ENCODE data around the gene GDE1.
A peak's percentile ranks its signal among the peaks of the same experiment; 100 is the strongest.
"Not testable (repeated sequence)": the region's sequence is repeated elsewhere in the genome, so short reads cannot be mapped to it uniquely, and the experiment has no call there.

The GDE1 gene, protein sequence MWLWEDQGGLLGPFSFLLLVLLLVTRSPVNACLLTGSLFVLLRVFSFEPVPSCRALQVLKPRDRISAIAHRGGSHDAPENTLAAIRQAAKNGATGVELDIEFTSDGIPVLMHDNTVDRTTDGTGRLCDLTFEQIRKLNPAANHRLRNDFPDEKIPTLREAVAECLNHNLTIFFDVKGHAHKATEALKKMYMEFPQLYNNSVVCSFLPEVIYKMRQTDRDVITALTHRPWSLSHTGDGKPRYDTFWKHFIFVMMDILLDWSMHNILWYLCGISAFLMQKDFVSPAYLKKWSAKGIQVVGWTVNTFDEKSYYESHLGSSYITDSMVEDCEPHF

DNA sequence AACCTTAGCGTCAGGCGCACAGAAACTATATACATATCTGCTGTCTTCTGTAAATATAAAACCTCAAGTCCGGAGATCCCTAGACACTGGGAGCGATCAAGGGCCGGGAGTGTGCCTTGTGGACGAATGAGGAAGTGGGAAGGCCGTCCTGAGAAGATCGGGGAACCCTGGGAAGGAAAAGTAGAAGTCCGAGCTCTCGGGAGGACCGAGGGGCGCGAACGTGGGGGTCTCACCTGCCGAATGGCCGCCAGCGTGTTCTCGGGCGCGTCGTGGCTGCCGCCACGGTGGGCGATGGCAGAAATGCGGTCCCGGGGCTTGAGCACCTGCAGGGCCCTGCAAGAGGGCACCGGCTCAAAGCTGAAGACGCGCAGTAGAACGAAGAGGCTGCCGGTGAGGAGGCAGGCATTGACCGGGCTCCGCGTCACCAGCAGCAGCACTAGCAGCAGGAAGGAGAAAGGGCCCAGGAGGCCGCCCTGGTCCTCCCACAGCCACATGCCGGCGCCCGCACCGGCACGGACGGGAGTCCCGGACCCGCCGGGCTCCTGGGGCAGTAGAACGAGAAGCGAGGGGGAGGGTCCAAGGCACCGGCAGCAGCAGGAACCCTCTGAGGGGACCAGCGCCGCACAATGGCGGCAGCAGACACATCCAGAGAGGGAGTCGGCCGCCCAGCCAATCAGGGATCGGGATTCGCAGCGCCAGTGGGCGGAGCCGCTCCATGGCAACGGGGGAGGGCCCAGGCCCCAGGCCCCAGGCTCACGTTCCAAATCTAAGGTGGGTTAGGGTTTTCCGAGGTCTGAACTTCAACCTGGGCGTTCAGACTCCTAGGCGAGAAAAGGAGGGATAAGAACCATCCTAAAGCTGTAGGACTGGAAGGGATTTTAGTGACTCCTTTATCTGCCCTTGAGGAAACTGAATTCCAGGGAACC lies at the start of gene GDE1:
Gene GDE1 (minus strand): TSS at position 628 of the 926 bp plus-strand sequence. CDS start 134 bp downstream, at position 494.
- peak; percentile 90 for DNase-seq (ENCODE audit: low read depth)

DNA sequence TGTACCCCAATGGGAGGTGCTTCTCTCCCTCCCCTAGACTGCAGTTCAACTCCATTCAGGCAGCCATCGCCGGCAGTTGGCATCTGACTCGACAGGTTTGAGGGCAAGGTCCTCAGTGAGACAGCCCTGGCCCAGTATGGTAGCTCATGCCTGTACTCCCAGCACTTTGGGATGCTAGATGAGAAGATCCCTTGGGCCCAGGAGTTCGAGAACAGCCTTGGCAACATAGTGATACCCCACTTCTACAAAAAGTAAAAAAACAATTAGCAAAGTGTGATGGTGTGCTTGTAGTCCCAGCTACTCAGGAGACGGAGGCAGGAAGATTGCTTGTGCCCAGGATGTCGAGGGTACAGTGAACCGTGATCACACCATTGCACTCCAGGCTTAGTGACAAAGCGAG lies 45.7 kb upstream of the GDE1 start:
- no peak for DNase-seq (ENCODE audit: low read depth)

DNA sequence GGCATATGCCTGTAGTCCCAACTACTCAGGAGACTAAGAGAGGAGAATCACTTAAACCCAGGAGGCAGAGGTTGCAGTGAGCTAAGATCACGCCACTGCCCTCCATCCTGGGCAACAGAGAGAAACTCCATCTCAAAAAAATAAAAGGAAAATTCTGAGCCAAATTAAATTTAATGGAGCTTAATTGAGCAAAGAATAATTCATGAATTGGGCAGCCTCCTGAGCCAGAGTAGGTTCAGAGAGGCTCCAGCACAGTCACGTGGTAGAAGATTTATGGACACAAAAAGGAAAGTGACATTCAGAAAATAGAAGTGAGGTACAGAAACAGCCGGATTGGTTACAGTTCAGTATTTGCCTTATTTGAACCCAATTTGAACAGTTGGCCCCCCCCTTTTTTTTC lies 44.5 kb upstream of the GDE1 start:
- no peak for DNase-seq (ENCODE audit: low read depth)

DNA sequence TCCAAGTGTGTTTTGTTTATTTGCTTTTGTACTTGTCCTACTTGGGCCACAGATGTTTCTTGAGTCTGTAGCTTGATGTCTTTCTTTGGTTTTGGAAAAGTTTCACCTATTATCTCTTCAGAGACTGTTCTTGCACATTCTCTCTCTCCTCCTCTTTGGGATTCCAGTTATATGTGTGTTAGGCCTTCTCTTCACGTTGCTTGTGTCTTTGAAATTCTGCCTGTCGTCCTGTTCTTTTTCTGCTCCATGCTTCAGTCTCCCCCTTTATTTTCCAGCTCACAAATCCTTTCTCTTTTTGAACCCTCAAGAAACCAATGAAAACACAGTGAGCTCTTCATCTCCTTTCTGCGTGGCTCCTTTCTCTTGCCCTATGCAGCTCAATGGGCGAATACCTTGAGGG lies 41.5 kb upstream of the GDE1 start:
- no peak for DNase-seq (ENCODE audit: low read depth)

DNA sequence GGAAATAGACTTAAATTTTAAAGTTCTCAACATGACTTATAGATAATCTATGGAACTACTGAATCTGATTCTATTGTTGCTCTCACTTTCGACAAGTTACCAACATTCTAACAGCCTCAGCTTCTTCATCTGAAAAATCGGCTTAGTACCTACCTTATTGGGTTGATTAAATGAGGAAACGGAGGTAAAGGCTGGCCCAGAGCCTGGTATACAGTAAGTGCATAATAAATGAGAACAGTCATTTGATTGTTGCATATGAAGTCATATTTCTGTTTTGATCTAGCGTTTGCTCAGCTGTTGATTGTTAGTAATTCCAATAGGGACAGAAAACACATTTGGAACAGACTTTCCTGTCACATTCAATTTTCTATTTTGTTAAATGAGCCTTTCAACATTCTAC lies 38.2 kb upstream of the GDE1 start:
- no peak for DNase-seq (ENCODE audit: low read depth)

DNA sequence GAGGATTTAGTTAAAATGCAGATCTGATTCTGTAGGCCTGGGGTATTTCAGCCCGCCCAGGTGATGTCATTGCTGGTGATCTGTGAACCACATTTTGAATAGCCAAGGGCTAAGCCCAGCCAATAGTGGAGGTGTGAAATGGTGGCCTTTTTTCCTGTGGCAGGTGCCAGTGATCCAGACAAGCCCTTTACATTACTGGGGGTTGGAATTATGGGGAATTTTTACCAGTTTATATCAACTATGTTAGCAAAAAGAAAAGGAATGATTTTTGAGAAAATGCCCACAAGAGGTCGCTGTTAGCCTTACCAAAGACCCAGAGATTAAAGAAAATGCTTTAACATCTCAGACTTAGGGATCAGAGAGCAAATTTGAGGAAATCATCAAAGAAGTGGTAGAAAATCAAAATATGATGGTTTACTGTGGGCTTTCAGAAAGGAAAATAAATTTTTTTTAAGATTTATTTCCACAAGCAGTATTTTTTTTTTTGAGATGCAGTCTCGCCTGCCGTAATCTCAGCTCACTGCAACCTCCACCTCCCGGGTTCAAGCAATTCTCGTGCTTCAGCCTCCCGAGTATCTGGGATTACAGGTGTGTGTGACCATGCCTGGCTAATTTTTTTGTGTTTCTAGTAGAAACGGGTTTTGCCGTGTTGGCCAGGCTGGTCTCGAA lies 37.5 kb upstream of the GDE1 start:
- DNase-seq (ENCODE audit: low read depth) = no peak

DNA sequence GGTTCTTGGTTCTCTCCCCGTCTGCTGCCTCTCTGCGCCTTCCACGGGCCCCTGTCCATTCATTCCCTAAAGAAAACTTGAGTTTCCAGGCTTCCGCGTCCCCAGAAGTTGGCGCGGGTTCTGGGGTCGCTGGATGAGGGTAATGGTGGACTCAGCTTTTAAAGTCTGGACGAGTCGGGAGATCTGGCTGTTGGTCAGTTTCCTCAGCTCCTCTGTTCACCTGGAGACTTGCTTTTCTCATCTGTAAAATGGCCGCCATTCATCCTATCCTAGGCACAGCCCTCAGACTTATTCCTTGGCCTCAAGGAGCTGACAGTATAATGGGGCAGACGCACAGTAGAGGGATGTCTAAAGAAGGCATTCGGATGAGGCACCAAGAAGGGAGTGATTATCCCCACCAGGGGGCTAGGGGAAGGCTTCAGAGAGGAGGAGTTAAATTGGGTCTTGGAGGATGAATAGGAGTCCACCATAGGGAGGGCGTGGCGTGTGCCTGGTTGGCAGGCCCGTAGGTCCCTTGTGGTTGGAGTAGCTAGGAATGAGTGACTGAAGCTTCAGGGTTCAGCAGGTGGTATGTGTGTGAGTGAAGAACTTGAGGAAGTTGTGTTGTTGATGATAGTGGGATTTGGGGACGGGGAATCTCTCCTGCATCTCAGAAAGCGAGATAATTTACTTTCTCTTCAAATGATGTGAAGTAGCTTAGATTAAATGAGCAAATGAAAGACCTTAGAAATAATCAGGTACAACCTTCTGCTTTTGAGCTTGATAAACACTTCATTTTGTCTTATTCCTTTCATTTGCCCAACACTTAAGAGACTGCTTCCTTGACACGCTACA lies 34.3 kb upstream of the GDE1 start:
- DNase-seq (ENCODE audit: low read depth) = no peak

DNA sequence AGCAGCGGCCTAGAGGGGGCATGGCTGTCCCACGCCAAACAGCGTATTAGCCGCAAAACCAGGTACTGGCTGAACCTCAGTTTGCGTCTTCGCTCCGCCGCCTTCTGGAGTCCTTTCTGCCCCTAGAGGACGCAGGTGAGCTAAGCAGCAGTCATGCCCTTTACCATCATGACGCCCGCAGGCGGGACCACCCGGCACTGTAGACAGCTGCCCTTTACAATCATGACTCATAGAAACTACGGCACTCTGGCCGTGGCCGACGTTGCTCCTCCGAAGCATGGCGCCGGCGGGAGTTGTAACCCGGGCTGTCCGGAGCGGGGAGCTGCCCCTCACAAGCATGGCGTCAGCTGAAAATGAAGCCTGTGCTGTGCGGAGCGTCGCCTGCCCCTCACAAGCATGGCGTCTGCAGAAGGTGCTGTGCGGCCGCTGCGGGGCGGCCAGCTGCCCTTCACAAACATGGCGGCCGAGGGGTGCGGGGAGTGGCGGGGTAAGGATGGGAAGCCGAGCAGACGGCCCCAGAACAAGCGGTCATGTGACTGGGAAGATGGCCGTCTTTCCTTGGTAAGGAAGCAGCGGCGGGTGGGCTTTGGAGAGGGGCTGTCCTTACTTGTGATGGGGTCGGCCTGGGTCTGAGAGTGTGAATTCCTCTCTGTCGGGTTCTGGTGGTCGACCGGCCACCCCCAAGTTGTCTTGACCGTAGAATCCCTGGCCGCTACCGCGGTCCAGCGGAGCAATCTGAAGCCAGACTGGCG lies 33.5 kb upstream of the GDE1 start, which contains the start of gene VPS35L:
Gene VPS35L (plus strand): TSS at position 518 of the 752 bp plus-strand sequence. CDS start 27 bp downstream, at position 545.
- peak; percentile 91 for DNase-seq (ENCODE audit: low read depth)

DNA sequence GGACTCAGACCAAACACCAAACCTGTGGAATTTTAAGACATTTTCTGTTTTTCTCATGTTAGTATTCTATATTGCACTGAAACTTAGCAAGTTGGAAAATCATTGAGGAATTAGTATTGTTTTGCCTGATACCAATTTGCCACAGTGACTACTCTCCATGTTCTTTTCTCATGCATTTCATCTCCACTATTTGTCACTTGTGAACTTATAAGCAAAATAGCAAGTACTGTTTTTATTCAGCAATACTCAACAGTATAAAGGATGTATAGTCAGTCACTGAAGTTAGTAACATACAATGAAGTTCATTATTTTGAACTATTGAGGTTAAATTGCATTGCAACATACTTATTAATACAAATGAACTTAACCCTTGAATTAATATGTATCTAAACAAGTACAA lies 27.8 kb upstream of the GDE1 start:
- DNase-seq (ENCODE audit: low read depth) = no peak

DNA sequence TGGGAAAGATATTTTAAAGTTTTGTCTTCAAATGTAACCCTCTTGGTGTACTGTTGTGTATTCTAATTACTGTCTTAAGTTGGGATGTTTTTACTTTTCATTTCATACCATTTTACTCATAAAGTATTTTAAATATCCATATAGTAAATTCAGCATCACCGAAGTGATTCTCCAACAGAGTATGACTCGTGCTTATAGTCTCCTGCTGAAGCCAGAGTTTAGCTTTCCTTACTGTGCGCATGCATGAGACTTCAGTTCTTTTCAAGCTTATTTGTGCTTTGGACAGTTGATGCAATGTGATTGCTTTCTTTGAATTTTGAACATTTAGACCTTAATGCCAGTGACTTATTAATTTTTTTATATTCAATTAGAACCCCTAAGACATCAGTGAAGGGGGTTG lies 26.2 kb upstream of the GDE1 start:
- DNase-seq (ENCODE audit: low read depth) = no peak

DNA sequence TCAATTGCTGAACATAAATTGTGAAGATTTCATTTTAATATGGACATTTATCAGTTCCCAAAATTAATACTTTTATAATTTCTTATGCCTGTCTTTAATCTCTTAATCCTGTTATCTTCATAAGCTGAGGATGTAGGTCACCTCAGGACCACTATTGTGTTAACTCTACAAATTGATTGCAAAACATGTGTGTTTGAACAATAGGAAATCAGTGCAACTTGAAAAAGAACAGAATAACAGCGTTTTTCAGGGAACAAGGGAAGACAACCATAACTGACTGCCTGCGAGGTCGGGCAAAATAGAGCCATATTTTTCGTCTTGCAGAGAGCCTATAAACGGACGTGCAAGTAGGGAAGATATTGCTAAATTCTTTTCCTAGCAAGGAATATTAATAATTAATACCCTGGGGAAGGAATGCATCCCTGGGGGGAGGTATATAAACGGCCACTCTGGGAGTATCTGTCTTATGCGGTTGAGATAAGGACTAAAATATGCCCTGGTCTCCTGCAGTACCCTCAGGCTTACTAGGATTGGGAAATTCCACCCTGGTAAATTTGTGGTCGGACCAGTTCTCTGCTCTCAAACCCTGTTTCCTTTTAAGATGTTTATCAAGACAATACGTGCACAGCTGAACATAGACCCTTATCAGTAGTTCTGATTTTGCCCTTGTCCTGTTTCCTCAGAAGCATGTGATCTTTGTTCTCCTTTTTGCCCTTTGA lies 21.5 kb upstream of the GDE1 start:
- not testable (repeated sequence) for DNase-seq (ENCODE audit: low read depth)

DNA sequence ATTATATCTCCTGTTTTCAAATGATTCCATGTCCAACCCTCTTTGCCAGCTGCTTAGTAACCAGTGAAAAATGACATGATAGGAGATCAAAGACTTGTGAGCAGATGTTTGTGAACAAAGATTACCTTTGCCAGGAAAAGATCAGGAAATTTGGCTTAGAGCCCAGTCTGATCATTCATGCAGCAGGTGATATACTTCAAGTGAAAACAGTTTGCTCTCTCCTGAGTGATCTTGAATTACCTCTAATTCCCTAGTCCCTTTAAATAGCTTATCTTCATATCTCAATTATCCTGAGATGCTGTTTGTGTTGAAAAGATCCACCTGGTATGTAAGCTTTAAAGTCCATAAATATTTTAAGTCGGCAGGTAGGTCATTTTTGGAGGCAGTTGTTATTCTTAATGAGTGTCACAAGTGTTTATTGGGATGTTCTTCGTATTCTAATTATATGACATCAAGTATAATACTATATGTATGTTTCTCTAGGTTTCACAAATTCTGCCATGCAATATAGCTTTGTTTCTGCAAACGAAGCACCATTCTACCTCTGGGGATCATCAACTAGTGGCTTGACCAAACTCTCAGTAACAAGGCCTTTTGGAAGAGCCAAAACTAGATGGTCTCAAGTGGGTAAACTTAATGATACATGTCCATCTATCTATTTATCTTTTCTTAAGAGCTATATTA lies 20.4 kb upstream of the GDE1 start:
- DNase-seq (ENCODE audit: low read depth) = no peak

DNA sequence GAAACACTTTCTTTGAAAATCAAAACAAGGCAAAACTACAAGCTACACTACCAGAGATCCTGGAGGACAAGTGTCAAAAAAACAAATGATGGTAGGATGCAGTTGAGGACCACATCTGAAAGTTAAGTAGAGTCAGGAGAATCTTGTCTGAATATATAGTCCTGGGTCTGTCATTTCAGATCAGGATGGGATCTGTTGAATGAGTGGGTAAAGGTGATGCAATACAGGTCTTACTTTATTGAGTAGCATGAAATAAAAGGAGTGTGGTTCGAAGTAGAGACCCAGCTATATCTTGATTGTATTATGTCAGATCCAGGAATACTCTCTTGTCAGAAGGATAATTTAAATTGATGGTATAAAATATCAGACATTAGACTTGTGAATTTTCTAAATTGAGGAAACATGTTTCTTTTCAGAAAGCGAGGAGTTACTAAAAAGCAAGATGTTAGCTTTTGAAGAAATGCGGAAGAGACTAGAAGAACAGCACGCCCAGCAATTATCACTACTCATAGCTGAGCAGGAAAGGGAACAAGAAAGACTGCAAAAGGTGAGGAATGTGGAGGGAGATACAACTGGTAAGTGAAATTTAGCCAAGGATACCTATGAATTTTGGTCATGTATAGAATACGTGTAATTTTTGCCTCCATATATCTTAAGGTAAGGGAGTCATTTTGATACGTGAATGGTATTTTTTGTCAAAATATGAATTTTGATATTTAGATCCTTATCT lies 18.5 kb upstream of the GDE1 start:
- DNase-seq (ENCODE audit: low read depth) = no peak

DNA sequence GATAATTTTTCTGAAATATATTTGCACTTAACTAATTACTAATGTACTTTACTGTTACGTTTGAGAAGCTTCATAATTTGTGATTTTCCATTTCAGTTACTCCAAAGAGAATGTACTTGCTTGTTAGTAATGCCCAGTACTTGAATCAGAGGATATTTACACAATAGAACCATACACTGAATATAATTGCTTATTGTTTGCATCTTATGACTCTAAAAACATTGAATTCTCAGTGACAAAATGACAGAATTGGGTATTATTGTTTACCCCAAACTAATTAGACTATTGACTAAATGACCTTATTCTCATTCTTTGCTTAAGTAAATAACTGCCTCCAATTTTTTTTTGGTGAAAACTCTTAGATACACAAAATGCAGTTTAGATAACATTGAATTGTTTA lies 10.7 kb upstream of the GDE1 start:
- DNase-seq (ENCODE audit: low read depth) = no peak

DNA sequence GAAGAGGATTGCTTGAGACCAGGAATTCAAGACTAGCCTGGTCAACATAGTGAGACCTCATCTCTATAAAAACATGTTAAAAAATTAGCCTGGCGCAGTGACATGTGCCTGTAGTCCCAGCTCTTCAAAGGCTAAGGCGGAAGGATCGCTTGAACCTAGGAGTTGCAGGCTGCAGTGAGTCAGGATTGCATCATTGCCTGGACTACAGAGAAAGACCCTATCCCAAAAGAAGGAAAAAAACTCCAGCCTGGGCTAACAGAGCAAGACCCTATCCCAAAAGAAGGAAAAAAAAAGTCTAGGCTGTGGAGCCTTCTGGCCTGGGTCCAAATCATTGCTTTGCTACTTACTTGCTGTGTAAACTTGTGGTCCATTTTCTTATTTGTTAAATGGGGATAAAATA lies 6.8 kb upstream of the GDE1 start:
- no peak for DNase-seq (ENCODE audit: low read depth)

DNA sequence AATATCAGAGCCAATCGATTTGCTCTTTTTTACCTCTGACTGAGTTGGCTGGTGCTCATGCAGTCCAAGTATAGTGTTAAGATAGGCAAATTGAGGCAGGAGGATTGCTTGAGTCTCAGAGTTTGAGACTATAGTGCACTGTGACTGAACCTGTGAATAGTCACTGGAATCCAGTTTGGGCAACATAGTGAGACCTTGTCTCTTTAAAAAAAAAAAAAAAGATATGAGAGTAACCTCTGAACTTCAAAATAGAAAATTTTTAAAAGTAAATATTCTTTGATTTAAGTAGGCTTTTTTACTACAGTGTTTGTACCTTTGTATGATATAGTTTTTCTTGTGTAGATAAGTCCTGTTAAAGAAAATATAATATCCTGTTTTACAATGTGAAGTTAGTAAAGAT lies 5.3 kb upstream of the GDE1 start:
- DNase-seq (ENCODE audit: low read depth) = no peak

DNA sequence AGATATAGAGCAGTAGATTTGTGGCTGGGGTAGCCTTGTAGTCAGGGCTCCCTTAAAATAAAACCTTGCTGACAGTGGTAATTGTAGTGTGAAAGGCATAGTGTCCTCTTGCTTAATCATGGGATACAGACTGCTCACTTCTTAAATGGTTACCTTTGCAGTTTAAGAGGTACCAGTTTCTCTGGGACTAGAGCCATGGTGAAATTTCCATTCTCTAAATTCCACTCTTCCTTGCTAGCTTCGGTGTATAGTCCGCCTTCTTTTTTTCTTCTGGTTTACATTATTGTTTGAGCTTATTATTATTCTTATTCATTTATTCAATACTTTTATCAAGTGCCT lies 3.5 kb upstream of the GDE1 start:
- no peak for DNase-seq (ENCODE audit: low read depth)

DNA sequence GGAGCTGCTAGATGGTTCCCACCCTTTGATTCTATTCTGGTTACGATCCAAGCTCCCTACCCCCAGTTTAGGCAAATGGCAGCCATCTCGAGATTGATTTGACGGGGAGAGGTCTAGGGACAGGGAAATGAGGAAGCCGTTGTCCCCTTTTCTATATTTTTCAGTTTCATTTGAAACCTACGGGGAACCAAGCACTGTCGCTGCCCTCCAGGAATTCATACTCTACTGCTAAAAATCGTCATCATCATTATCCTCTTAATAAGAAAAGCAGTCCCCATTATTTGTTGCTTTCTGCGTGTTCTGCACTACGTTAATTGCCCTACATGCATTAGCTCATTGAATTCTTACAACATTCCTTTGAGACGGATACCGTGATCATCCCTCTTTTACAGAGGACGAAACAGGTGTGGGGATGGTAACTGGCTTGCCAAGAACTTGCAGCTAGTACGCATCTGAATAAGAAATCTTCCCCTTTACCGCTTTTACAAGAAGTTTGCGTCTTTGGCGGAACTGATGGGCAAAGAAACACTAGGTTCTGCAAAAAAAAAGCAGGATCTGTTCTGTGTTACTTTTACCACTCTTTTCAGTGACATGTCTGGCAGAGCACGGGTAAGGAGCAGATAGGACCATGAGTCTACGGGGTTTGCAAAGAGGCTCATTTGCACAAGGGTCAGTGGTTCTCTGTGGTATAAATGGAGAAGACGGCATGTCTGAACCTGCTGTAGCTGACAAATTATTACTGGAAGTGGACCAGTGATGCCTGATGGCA lies 2.9 kb upstream of the GDE1 start:
- DNase-seq (ENCODE audit: low read depth) = no peak

DNA sequence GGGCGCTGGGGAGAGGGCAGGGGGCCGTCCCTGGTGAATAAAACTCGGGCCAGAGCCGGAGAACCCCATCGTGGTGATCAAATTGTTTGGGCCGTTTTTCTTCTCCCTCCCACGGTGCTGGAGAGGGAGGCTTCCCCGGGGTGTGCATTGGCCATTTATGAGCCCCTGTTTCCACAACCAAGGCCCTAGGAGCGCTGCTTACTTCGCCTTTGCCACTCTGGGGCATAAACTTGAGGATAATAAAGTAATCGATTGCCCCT lies 2.4 kb upstream of the GDE1 start:
- DNase-seq (ENCODE audit: low read depth) = no peak
